GM19328 (cell line): ENCODE measurements around the gene GSKIP.
A peak's percentile ranks its signal among the peaks of the same experiment; 100 is the strongest.

Experiments
- ATAC-seq: cut with Tn5 transposase; IDR thresholded peaks from one replicate; pipeline ENCODE4 v1.9.1; 2021; ENCODE audit warnings: mild to moderate bottlenecking, moderate library complexity; ENCODE audit not compliant: unreplicated experiment

The GSKIP gene

GRCh38 chr14:96376093-96376492 is 12.8 kb downstream of the GSKIP start:
- ATAC-seq, result no peak

DNA sequence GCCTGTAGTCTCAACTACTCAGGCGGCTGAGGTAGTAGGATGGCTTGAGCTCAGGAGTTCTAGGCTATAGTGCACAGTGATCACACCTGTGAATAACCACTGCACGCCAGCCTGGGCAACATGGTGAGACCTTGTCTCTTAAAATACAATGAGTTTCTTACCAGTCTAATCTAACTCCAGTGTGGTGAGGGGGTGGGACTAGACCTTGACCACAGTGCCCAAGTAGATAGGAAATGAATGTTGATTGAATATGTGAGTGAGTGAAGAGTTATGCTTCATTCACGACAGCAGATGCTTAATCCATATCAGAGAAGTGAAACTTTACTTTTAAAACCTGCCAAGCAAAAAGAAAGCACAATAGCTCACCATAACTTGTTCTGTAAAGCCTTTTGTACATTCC is 17.4 kb downstream of the GSKIP start:
- ATAC-seq, result no peak

DNA sequence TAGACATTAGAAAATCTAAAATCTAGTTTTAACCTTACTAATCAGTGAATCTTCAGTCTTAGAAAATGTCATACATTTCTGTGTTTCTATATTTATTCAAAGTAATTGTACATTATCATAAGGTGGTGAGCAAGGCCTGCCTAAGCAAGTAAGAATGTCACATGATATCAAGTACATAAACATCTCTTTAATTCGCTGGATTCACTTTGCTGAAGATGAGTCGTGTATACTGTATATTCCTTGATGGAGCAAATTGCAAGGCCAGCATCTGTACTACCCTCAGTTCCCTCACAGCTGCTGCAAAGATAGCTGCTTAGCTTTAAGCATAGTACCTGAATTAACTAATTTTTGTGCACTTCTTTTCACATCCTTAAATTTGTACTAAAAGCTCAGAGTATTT is 20.1 kb downstream of the GSKIP start:
- no peak for ATAC-seq

GRCh38 chr14:96384053-96384452 is 20.7 kb downstream of the GSKIP start:
- ATAC-seq, result no peak

GRCh38 chr14:96384740-96385139 is 21.4 kb downstream of the GSKIP start:
- ATAC-seq, result no peak

DNA sequence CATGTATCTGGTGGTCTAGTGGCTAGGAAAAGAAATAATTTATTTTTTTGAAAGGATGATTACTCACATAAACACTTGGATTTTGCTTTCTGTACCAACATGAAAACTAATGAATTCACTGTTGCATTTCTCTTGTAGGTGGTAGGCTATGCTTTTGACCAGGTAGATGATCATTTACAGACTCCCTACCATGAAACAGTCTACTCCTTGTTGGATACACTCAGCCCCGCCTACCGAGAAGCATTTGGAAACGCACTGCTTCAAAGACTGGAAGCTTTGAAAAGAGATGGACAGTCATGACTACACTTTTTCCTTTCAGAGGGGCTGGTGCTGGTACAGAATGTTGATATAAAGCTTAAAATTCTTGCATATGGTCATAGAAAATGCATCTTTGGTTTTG is 22.1 kb downstream of the GSKIP start:
- ATAC-seq, result no peak

- no peak for ATAC-seq
These were observed 27.6 kb downstream of the GSKIP start for GRCh38 chr14:96390965-96391292.

- peak; percentile 89 for ATAC-seq
These were observed 28.2 kb downstream of the GSKIP start for GRCh38 chr14:96391293-96392118.

- ATAC-seq, result no peak
These were observed 29.9 kb downstream of the GSKIP start for GRCh38 chr14:96393071-96393691.

DNA sequence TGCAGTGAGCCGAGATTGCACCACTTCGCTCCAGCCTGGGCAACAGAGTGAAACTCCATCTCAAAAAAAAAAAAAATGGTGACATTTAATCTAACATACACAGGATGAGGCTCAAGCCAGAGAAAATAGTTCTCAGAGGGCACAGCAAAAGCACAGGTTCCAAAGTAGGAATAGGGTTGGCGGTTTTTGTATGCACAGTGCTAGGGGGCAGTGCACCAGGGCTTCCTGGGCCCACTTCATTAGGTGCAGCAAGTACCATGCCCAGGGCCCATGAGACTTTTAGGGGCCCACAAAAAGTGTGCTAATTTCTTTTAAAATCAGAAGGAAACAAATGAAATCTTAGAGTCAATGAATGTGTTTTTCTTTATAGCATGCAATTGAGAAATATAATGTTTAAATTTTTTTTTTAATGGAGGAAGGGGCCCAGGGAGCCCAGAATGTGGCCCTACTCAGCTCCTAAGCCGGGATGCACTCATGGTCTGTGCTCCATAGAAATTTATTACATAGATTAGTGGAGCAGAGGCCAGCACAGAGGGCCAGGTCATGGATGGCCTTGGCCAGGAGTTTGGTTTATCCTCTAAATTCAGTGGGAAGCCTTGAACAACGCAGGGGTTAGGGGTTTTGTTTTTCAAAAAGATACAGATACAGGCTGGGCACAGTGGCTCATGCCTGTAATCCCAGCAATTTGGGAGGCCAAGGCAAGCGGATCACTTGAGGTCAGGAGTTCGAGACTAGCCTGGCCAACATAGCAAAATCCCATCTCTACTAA is 30.9 kb downstream of the GSKIP start:
- ATAC-seq, result no peak

DNA sequence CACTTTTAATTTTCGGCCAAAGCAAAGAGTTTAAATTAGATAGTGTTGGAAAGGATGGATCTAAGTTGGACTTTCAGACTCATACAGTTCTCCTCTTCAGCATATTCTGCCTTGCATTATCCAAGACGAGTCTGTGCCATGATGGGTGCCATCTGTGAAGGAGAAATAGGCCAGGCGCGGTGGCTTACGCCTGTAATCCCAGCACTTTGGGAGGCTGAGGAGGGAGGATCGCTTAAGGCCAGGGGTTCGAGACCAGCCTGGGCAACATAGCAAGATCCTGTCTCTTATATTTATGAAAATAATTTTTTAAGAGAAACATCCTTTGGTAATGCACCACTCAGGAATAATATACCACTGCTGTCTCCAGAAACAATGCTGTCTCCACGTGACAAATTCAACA is 35.1 kb downstream of the GSKIP start:
- no peak for ATAC-seq

DNA sequence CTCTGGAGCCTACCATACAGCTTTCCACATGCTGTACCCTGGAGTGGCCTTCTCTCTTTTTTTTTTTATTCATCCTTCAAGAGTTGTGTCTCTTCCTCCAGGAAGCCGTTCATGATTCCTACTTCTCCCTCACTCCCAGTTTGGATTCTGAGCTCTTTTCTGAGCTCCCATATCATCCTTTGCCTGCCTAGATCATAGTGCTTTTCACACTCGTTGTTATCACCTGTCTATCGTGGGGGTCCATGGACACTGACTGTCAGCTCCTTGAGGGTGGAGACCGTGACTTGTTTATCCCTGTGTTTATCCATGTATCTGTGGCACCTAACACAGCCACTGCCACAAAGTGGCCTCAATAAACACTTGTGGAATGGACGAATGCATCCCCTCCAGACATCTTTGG is 35.6 kb downstream of the GSKIP start:
- ATAC-seq, result no peak

DNA sequence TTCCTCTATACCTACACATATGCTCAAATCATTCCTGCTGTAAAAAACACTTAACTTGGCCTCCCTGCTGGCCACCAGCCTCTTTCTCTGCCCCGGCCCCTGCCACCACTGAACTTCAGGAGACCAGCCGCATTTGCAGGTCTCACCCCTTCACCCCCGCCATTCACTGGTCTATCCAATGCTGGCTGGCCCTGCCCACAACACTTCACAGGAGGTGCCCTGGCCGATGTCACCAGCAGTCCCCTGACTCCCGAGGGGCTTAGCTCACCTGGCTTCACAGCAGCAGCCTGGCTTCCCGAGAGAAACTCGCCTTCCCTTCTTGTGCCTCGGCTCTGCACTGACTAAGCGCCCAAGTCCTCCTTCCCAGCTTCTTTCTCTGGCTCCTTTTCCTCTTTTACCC is 36.1 kb downstream of the GSKIP start:
- no peak for ATAC-seq

DNA sequence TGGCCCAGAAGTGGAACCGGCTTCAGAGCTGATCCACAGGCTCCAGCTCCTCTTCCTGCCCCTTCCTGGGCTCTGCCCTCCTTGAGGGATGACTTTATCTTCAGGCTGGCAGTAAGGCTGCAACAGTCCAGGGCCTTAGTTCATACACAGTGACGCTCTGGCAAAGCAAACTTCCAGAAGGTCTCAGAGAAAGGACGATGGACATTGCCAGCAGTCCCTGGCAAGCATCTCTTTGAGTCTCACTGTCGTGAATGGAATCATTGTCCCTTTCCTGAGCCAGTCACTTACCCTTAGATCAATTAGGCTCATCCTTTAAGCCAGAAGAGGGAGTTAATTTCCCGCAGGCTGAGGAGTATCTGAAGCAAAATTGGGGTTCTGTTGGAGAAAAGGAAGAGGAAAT is 37.2 kb downstream of the GSKIP start:
- ATAC-seq, result no peak

DNA sequence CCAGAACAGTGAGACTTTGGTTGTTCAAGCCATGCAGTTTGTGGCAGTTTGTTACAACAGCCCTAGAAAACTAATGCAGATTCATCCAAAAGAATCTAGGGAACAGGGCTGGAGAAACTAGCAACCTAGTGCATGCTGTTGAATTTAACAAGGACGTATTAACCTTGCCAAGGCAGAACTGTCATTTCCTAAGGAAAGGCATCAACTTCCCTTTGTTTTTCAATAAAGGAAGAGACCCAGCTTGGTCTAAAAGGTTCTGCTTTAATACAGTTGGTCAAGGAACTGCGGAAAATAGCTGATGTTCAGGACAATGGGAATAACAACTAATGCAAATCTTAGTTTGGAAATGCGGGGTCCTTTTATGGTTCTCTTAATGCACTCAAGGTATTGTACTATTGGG is 40.1 kb downstream of the GSKIP start:
- ATAC-seq, result no peak

DNA sequence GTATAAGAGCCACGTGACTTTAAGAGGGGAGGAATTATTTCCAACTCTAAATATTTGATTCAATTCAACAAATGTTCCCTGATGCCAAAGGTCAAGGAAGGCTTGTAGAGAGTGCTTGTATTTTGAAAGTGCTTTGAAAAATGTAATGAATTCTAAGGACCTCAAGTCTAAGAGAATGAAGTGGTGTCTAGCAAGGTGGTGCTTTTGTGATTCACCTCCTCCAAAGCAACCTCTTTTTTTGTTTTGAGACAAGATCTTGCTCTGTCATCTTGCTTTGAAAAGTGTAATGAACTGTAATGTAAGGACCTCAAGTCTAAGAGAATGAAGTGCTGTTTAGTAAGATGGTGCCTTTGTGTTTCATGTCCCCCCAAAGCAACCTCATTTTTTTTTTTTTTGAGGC is 42.4 kb downstream of the GSKIP start:
- no peak for ATAC-seq

DNA sequence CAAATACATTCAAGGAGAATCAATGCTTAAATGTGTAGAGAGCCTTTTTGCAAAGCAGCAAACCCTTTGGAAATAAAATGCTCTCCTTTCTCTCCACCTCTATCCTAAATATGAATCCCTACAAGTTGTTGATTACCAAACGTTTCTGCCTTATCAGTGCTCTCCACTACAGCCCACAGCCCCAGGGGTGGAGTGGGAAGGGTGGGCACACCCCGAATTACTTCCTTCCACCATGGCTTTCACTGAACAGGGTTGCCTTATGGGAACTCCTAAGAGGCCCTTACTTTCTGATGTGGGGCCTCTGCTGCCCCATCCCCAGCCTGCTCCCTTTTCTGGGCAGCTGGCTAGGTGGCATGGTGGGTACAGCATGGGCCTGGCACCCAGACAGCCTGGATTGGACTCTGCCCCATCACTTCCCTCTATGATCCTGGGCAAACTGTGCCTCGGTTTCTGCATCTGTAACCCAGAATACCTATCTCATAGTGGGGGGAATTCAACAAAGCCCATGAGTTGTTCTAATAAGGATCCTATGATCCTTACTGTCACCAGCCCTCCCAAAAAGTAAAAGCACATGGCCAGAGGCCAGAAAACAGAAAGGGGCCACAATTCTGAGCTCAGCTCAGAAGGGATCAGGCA is 44.7 kb downstream of the GSKIP start:
- no peak for ATAC-seq

DNA sequence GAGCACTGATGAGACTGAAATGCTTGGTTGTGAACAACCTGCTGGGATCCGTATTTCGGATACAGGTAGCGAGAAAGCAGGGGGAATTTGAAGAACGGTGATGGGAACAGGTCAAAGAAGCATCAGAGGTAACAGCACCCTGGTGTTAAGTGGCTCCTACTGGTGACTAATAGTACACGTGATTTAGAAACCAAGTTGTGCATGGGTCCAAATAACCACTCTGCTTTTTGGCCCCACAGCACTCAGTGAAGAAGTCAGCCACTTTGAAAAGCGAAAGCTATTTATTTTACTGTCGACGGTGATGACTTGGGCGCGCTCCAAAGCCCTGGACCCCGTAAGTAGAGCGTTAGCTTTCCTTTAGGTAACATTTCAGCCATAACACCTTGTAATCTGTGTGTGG is 45.3 kb downstream of the GSKIP start:
- ATAC-seq, result no peak

DNA sequence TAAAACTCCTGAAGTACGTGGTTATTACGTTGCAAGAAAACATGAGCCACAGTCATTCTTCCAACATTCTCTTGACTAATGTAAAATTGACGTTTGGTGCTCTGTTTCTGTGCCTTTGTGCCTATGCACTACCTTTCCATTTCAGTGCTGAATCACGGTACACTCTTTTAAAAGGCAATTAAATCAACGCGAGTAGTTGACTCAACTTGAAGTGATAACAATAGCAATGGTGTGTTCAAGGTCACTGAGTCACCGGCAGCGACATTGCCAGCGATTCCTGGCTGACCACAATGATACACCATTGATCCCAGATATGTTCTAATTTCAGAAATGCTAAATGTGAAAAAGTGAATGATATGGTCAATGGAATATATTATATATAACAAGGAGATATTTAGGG is 46.4 kb downstream of the GSKIP start:
- ATAC-seq, result no peak

GRCh38 chr14:96410119-96410518 is 46.8 kb downstream of the GSKIP start:
- ATAC-seq, result no peak

DNA sequence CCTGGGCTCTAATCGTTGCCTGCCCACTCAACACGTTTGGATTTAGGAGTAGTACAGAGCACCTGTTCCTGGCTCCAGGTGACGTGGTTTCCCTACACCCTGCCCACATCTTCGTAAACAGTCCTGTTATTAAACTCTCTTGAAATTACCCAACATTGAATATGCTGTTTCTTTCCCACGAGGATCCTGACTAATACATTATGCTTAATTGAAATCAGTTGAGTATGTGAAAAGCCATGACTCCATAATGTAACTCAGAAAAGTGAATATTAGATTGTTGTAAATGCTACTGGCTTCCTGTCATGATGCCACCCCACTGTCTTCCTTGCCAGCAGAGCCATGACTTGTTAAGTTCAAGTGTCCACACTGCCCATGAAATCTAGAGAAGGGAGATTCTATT is 50.2 kb downstream of the GSKIP start:
- ATAC-seq, result no peak

- ATAC-seq, result no peak
These were observed 52.2 kb downstream of the GSKIP start for GRCh38 chr14:96415559-96415958.
